ENCODE results near the gene RTRAF. TPM values are rescaled to one million over a fixed set of nuclear protein-coding genes. Genes with fewer than 3 reads are reported as not detected.

The RTRAF gene
- total and polyA plus RNA-seq, 10 of the 15 experiments (the other 5 are each of a cell fraction or from before 2014, with no cell fraction given) = 248 to 540 (median 368) TPM

- Histone ChIP-seq H3K4me1 (ENCODE audit: control insufficient read depth, insufficient read depth, low read length) (no peaks in the 10 kb centered on the region), H3K27ac (ENCODE audit: control insufficient read depth, insufficient read depth) (no peak overlapping the region), H3K27me3 (replicated peaks in 1 of 2; ENCODE audit: control insufficient read depth in 2 of 2, insufficient read depth in 2 of 2, low read length in 1 of 2) (no peaks in the 10 kb centered on the region), H3K36me3 (ENCODE audit: control insufficient read depth in 2 of 2, insufficient read depth in 2 of 2, low read length in 1 of 2) (peaks cover 7 to 9% of the 10 kb centered on the region in 2 experiments; a peak in 3 of 4 replicates), H3K79me2 (ENCODE audit: control insufficient read depth, insufficient read depth, low read length) (no peaks in the 10 kb centered on the region), H3K4me2 (ENCODE audit: control insufficient read depth, insufficient read depth) (no peak overlapping the region), H3K9ac (ENCODE audit: control insufficient read depth, insufficient read depth, low read length) (no peak overlapping the region), H2AFZ (ENCODE audit: control insufficient read depth, low read depth, low read length) (no peak overlapping the region), H3K9me3 (replicated peaks; ENCODE audit: control insufficient read depth, insufficient read depth, low read length) (no peaks in the 10 kb centered on the region), H4K20me1 (ENCODE audit: control insufficient read depth, insufficient read depth) (no peaks in the 10 kb centered on the region), H3K4me3 (no peak overlapping the region)
- TF ChIP-seq, protein P1, sequence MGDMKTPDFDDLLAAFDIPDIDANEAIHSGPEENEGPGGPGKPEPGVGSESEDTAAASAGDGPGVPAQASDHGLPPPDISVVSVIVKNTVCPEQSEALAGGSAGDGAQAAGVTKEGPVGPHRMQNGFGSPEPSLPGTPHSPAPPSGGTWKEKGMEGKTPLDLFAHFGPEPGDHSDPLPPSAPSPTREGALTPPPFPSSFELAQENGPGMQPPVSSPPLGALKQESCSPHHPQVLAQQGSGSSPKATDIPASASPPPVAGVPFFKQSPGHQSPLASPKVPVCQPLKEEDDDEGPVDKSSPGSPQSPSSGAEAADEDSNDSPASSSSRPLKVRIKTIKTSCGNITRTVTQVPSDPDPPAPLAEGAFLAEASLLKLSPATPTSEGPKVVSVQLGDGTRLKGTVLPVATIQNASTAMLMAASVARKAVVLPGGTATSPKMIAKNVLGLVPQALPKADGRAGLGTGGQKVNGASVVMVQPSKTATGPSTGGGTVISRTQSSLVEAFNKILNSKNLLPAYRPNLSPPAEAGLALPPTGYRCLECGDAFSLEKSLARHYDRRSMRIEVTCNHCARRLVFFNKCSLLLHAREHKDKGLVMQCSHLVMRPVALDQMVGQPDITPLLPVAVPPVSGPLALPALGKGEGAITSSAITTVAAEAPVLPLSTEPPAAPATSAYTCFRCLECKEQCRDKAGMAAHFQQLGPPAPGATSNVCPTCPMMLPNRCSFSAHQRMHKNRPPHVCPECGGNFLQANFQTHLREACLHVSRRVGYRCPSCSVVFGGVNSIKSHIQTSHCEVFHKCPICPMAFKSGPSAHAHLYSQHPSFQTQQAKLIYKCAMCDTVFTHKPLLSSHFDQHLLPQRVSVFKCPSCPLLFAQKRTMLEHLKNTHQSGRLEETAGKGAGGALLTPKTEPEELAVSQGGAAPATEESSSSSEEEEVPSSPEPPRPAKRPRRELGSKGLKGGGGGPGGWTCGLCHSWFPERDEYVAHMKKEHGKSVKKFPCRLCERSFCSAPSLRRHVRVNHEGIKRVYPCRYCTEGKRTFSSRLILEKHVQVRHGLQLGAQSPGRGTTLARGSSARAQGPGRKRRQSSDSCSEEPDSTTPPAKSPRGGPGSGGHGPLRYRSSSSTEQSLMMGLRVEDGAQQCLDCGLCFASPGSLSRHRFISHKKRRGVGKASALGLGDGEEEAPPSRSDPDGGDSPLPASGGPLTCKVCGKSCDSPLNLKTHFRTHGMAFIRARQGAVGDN (IDR thresholded peaks at IDR 0.05) = no peak
- TF ChIP-seq, protein P2, sequence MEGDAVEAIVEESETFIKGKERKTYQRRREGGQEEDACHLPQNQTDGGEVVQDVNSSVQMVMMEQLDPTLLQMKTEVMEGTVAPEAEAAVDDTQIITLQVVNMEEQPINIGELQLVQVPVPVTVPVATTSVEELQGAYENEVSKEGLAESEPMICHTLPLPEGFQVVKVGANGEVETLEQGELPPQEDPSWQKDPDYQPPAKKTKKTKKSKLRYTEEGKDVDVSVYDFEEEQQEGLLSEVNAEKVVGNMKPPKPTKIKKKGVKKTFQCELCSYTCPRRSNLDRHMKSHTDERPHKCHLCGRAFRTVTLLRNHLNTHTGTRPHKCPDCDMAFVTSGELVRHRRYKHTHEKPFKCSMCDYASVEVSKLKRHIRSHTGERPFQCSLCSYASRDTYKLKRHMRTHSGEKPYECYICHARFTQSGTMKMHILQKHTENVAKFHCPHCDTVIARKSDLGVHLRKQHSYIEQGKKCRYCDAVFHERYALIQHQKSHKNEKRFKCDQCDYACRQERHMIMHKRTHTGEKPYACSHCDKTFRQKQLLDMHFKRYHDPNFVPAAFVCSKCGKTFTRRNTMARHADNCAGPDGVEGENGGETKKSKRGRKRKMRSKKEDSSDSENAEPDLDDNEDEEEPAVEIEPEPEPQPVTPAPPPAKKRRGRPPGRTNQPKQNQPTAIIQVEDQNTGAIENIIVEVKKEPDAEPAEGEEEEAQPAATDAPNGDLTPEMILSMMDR (IDR thresholded peaks at IDR 0.05 in 2 of 3, conservative IDR thresholded peaks at IDR 0.05 in 1 of 3; ENCODE audit: control insufficient read depth in 2 of 3, extremely low read depth in 1 of 3, insufficient read depth in 1 of 3, low read depth in 3 of 3, low read length in 3 of 3) = peak; percentile 8 to 29 (median 21); a peak in 3 of 6 replicates
- ChIA-PET SMC1A (ENCODE audit: uncharacterized antibody, unreplicated experiment) (interaction anchor here (1.2 kb wide), 1 partner anchor 10 kb away, joined by 3 read pairs; no protein-coding TSS in a partner anchor), CTCF (interaction anchor here (1.1 to 2.7 kb wide), 5 partner anchors 13 to 256 kb away, joined by 3 to 20 read pairs (median 3); no protein-coding TSS in a partner anchor), POLR2A (no interaction called here), RAD21 (ENCODE audit: unreplicated experiment) (no interaction called here)
- FAIRE-seq (no peak), DNase-seq (ENCODE audit: low read depth, low spot score) (no peak), ATAC-seq (peak; percentile 50)
- in situ Hi-C loops (cut with MboI) (no loop called here), intact Hi-C loops (cut with micrococcal nuclease; ENCODE audit: unreplicated experiment) (no loop called here)
- 86% methylated on average over 8 of the region's 8 CpGs for WGBS (ENCODE audit: insufficient coverage, insufficient replicate concordance, low lambda C conversion rate, missing lambda C conversion rate)
- BruUV-seq (replicated peaks) = no TSS peak
Observed at GRCh38 chr14:52015411-52016030, 26.2 kb downstream of the RTRAF start.
